Hematopoietic multipotent progenitor cell treated with erythropoietin and hydrocortisone succinate and interleukin-3 and kit ligand, for 17 days (in vitro differentiated cells): Measurements from ENCODE around the gene AKAP13.
A peak's percentile ranks its signal among the peaks of the same experiment; 100 is the strongest.

Experiments
- DNase-seq: peaks from one replicate; pipeline ENCODE4 v3.0.0-alpha.2; 2015; ENCODE audit warnings: low spot score

AKAP13 gene

DNA sequence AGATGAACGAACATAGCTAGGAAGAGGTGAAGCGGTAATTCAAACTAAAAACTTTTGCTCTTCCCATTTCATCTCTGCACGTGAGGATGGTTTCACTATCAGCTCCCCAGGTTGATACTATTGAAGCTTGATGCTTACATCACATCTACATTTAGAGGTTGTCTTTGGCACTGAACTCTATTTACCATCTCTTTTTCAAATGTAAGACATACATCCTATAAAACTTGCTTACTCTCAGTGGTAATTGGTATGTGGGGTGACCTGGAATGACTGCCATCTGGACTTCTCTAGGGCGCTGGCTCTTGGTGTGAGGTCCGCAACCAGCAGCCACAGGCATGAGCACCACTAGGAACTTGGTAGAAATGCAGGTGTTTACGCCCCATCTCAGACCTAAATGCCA lies 118.1 kb downstream of the AKAP13 start:
- no peak for DNase-seq

GRCh38 chr15:85499371-85499887 lies 119.0 kb downstream of the AKAP13 start:
- DNase-seq = no peak

DNA sequence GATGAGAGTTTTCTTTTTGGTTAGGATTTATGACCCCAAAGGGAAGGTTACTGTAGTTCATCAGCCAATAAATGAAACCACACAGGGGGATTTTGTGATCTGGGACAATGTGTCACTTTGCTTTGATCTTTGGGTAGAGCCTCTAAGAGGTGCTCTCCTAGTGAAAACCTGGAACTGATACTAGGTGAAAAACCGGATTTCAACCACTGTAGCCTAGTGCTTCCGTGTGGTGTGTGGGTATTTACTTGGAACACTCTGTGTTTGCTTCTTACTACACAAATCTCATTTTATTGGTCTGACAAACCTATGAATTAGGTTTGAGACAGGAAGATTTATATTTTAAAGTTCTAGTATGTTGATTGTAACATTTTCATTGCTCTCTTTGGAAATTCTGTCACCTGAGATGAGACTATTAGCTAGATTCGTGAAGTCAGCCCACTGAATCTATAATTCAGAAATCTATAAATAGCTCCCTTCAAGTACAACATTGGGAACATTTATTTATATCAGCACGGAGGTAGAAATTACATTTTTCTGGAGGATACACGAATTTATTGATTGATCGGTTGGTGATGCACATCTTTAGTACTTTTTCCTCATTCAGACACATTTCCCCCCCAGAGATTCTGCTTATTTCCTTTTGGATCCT lies 119.8 kb downstream of the AKAP13 start:
- DNase-seq = no peak

DNA sequence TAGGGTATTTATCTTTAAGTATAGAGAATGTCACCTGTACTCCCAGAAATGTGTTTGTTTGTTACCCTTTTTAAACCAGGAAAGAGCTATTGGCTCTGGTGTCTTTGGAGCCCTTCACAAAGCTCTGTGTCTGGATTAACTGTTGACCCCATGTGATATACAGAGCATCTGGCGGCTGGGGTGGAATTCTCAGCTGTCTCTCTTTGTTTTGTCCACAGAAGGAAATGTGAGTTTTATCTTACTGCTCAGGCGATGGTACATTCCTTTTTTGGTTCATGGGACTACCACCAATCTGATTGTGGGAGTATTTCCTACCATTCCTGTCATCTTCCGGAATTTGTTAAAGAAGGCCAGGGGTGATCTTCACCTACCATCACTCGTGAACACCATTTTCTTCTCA lies 120.3 kb downstream of the AKAP13 start:
- DNase-seq = no peak

GRCh38 chr15:85501574-85501973 lies 121.2 kb downstream of the AKAP13 start:
- DNase-seq = no peak

GRCh38 chr15:85503151-85503799 lies 122.9 kb downstream of the AKAP13 start:
- no peak for DNase-seq

GRCh38 chr15:85504749-85505676 lies 124.6 kb downstream of the AKAP13 start:
- peak; percentile 37 for DNase-seq

DNA sequence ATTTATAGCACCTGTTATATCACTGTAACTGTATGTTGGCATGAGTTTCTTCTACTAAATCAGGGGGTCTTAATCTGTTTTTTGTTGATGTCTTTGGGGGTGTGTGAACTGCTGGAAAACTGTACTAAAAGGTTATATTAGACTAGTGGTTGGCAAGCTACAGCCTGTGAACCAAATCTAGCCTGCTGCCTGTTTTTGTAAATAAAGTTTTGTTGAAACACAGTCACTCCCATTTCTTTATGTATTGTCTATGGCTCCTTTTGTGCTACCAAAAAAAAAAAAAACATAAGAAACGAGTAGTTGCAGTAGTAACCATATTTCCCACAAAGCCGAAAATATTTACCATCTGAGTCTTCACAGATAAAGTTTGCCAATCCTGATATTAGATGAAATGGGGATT lies 126.7 kb downstream of the AKAP13 start:
- DNase-seq = no peak

DNA sequence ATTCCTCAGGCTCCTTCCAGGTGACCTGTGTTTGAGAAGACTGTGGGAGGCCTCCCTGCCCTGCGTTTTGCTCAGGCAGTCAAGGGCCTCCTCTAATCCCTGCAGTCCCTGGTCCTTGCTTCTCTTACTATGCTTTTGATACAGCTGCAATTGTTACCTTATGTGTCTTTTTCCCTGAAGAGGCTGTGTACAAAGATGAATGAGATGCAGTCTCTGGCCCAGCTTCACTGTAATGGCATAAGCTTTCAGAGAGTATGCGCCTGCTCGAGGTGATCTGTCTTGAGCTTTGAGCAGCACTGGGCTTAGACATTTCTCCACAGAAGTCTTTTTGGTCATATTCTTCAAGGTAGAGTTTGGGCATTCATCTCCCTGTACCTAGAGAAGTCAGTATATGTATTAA lies 129.6 kb downstream of the AKAP13 start:
- no peak for DNase-seq

GRCh38 chr15:85514413-85514812 lies 134.0 kb downstream of the AKAP13 start:
- no peak for DNase-seq

DNA sequence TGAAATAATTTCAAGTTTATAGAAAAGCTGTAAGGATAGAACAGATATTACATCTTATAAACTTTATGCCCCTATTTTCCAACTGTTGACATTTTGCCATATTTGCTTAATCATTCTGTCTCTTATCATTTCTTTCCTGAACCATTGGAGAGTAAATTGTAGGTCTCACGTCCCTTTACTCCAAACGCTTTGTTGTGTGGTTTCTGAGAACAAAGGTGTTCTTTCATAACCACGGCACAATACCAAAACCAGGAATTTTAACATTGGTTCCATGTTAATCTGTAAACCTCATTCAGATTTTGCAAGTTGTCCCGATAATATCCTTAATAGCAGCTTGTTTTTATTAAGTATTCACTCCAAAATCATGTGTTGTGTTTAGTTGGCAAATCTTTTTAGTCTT lies 134.8 kb downstream of the AKAP13 start:
- DNase-seq = no peak

- DNase-seq = no peak
Measured at GRCh38 chr15:85517086-85517485, 136.7 kb downstream of the AKAP13 start.

DNA sequence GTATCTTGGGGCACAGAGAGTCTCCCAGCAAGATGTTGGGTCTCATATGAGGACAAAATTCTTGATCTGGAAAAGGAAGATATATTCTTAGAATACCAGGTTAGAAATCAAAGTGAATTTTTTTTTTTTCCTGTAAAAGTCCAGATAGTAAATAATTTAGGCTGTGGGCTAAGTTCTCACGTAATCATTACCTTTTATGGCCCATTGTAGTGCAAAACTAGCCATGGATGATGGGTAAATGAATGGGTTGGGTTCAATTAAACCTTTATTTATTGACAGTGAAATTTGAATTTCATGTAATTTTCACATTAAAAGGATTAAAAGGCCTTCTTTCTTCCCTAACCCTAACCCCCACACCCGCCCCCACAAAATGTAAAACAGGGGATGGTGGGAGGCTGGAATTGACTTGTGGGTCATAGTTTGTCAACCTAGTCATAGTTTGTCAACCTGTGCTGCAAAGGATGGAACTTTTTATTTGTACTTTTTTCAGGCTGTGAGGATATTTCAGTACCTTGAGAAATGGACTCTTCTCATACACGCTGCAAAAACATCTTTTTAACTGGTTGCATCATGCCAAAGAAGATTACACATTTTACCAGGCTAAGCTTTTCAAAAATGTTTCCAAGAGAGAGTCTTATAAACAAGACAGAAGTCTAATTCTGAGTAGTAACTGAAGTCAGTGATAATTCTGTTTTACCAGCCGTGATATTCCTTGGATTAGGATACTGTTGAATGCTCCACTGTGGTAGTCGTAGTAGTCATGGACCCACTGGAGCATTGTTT lies 138.8 kb downstream of the AKAP13 start:
- DNase-seq = no peak

- DNase-seq = no peak
Measured at GRCh38 chr15:85520650-85521049, 140.2 kb downstream of the AKAP13 start.

DNA sequence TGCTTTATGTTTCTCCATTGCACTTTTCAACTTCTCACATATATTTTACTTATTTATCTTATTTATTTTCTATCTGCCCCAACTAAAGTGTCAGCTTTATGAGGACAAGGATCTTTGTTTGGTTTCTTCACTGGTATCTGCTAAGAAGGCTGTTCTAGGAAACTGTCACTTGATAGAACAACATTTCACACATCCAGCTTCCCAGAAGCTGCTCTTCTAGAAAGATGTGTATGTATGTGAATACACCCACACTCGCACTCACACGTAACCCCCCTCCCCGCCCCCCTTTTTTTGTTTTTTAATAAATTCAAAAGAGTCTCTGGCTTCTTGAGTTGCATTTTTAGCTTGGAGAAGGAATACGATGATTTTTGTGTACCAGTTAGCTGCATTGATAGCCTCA lies 143.1 kb downstream of the AKAP13 start:
- no peak for DNase-seq

DNA sequence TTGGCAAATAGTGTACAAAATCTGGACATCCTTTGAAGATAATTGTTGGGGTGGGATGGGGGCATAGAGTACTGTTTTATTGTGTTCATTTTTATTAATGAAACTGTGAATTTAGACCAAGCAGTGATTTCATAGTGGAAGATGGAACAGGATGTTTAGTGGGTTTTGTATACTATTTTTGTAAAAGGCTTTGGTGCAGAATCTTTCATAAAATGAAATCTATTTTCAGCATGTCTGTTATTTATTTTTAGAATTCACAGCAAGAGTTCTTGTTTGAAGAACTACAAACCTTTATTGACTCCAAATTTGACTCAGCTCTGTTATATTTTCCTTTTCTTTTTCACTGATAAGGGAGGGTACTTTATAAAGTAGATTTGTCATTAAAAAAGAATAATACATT lies 145.4 kb downstream of the AKAP13 start:
- DNase-seq = no peak

GRCh38 chr15:85527895-85528294 lies 147.5 kb downstream of the AKAP13 start:
- no peak for DNase-seq

DNA sequence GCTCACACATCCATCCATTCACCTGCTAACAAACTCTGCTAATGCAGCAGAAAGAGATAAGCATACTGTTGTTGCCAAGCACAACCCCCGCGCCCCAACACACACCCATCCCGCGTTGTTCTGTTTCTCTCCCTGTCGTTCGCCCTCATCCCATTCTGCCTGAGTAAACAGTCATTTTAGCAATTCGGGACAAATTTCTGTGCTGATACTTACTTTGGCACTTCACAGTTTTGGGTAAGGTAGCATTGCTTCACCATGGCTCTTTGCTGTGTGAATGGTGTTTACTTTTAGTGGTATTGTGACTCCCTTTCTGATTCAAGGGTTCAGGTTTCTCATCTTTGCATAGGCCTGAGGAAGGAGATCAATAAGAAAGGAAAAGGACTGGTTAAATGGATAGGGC lies 149.7 kb downstream of the AKAP13 start:
- no peak for DNase-seq

- DNase-seq = no peak
Measured at GRCh38 chr15:85531083-85531482, 150.7 kb downstream of the AKAP13 start.

DNA sequence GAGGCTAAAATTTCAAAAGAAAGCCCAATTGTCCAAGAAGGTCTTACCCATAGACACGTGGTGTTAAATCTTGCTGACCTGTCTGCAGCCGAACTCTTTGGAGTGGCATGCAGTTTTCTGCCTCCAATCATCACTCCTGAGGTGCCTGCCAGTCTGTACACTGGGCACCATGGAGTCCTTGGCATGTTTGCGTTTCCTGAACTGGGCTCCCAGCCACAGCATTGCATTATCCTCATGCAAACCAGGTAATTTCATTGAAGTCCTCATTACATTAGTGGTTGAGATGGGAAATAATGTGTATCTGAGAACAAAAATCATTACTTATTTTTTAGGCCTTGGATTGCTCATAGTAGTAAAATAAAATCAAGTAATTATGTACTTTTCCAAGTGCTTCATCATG lies 152.3 kb downstream of the AKAP13 start:
- no peak for DNase-seq

DNA sequence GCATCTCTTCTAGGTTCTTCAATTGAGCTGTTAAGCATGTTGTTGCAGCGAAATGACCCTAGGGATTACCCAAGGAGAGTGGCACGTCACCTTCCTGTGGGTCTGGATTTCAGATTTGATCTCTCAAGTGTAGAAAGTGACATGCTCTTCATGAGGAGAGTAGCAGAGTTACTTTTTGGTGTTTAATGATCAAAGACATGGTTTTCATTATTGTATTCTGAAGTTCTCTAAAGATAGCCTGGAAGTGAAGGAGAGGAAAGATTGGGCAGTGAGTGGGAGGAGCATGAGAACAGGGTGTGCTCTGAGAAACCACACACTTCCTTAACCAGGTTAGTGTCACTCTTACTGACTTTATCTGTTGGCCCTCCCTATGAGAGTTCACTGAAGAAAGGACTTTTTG lies 153.6 kb downstream of the AKAP13 start:
- DNase-seq = no peak
